Measurements from ENCODE around the gene CEP126. TPM values are rescaled to one million over a fixed set of nuclear protein-coding genes. Genes with fewer than 3 reads are reported as not detected.

Gene CEP126
- polyA plus RNA-seq, 1 donor, result 5.9 TPM

- Histone ChIP-seq H3K27me3 (ENCODE audit: control insufficient read depth, insufficient read depth, low read length) (no peaks in the 10 kb centered on the region), H3K27ac (ENCODE audit: low read length) (peak overlapping the region; percentile 65)
Measured at GRCh38 chr11:102006835-102007566, 92.2 kb downstream of the CEP126 start.

GRCh38 chr11:102007567-102008437 is 93.0 kb downstream of the CEP126 start:
- WGBS (ENCODE audit: insufficient coverage, low lambda C conversion rate), result 17% methylated on average over 2 of the region's 4 CpGs
- H3K9me3 ChIP-seq (ENCODE audit: control insufficient read depth, low read depth, low read length), result no peaks in the 10 kb centered on the region
- H3K4me1 ChIP-seq (ENCODE audit: control insufficient read depth, insufficient read depth, low read length), result peaks cover 8% of the 10 kb centered on the region
- H3K36me3 ChIP-seq (ENCODE audit: control insufficient read depth, insufficient read depth, low read length), result no peaks in the 10 kb centered on the region
- no peak overlapping the region for H3K4me3 ChIP-seq (ENCODE audit: low read length)
- peak overlapping the region; percentile 65 for H3K27ac ChIP-seq (ENCODE audit: low read length)
- peak; percentile 38 to 85 for DNase-seq
- H3K27me3 ChIP-seq (ENCODE audit: control insufficient read depth, insufficient read depth, low read length), result no peaks in the 10 kb centered on the region

More at GRCh38 chr11:102006835-102007566, 92.2 kb downstream of the CEP126 start:
- Histone ChIP-seq H3K4me3 (ENCODE audit: low read length) (no peak overlapping the region), H3K36me3 (ENCODE audit: control insufficient read depth, insufficient read depth, low read length) (no peaks in the 10 kb centered on the region), H3K4me1 (ENCODE audit: control insufficient read depth, insufficient read depth, low read length) (peaks cover 8% of the 10 kb centered on the region), H3K9me3 (ENCODE audit: control insufficient read depth, low read depth, low read length) (no peaks in the 10 kb centered on the region)
- WGBS (ENCODE audit: insufficient coverage, low lambda C conversion rate), result 100% methylated on average over 1 of the region's 7 CpGs
- DNase-seq, result no peak

- peaks cover 8% of the 10 kb centered on the region for H3K4me1 ChIP-seq (ENCODE audit: control insufficient read depth, insufficient read depth, low read length)
- peak overlapping the region; percentile 51 for H3K27ac ChIP-seq (ENCODE audit: low read length)
- H3K27me3 ChIP-seq (ENCODE audit: control insufficient read depth, insufficient read depth, low read length), result no peaks in the 10 kb centered on the region
- no peaks in the 10 kb centered on the region for H3K9me3 ChIP-seq (ENCODE audit: control insufficient read depth, low read depth, low read length)
- peak; percentile 78 to 87 for DNase-seq
- no peak overlapping the region for H3K4me3 ChIP-seq (ENCODE audit: low read length)
- no peaks in the 10 kb centered on the region for H3K36me3 ChIP-seq (ENCODE audit: control insufficient read depth, insufficient read depth, low read length)
- 89% methylated on average over 1 of the region's 12 CpGs for WGBS (ENCODE audit: insufficient coverage, low lambda C conversion rate)
Measured at GRCh38 chr11:102010776-102011494, 96.1 kb downstream of the CEP126 start.

DNA sequence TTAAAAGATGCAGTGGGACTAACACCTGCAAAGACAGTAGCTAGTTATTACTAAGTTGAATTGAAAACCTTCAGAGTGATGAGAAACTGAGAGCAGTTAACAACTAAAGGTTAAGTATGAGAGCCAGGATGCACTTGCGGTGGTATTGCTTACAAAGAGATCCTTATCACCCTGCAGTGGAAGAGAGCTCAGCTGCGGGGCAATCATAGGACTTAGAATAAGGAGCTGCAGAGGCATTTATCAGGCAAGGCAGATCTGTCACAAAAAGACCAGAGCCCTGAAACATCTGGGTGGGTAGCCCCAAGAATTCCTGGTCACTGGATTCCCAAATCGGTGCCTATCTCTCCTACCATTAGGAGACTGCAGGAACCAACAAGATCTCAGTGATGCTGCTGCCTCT is 98.1 kb downstream of the CEP126 start:
- Histone ChIP-seq H3K27ac (ENCODE audit: low read length) (no peak overlapping the region), H3K9me3 (ENCODE audit: control insufficient read depth, low read depth, low read length) (no peaks in the 10 kb centered on the region), H3K4me3 (ENCODE audit: low read length) (no peak overlapping the region), H3K36me3 (ENCODE audit: control insufficient read depth, insufficient read depth, low read length) (no peaks in the 10 kb centered on the region), H3K4me1 (ENCODE audit: control insufficient read depth, insufficient read depth, low read length) (no peaks in the 10 kb centered on the region), H3K27me3 (ENCODE audit: control insufficient read depth, insufficient read depth, low read length) (no peaks in the 10 kb centered on the region)
- no peak for DNase-seq
- WGBS (ENCODE audit: insufficient coverage, low lambda C conversion rate), result no CpG with 5 or more reads among the region's 3 CpGs

DNA sequence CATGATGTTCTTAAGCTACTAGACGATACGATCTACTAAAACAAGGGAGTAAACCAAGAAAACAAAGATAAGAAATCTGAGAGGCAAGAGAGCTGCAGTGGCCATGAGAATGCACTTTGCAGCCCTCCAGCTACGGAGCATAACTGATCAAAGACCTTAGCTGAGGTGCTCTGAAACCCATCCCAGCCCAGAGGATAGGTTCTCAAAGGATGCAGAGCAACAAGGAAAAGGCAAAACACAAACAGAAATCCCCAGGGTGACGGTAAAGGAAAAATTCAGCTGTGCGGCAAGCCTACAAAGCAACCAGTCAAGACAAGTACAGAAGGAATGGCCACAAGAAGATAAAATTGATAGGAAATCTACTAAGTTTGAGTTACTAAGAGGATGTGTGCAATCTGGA is 99.9 kb downstream of the CEP126 start:
- Histone ChIP-seq H3K27ac (ENCODE audit: low read length) (no peak overlapping the region), H3K9me3 (ENCODE audit: control insufficient read depth, low read depth, low read length) (no peaks in the 10 kb centered on the region), H3K27me3 (ENCODE audit: control insufficient read depth, insufficient read depth, low read length) (no peaks in the 10 kb centered on the region), H3K36me3 (ENCODE audit: control insufficient read depth, insufficient read depth, low read length) (no peaks in the 10 kb centered on the region), H3K4me1 (ENCODE audit: control insufficient read depth, insufficient read depth, low read length) (no peaks in the 10 kb centered on the region), H3K4me3 (ENCODE audit: low read length) (no peak overlapping the region)
- no peak for DNase-seq
- WGBS (ENCODE audit: insufficient coverage, low lambda C conversion rate), result 92% methylated on average over 2 of the region's 5 CpGs

DNA sequence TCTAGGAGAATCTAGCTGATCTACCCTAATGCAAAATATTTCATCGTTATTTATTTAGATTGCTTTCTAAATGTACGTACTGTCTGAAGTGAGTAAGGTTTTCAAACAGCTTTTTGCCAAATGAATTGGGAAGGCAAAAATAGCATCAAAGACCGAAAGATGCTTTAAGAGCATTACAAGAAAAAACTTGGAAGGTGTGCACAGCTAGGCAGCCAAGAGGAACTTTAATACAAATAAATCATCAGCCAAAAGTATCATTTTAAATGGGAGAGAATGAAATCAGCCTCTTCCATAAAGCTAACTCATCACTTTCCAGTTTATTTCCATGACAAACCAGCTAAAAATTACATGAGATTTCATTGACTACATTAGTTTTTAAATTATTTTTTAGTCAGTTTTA is 102.2 kb downstream of the CEP126 start:
- Histone ChIP-seq H3K27ac (ENCODE audit: low read length) (no peak overlapping the region), H3K4me3 (ENCODE audit: low read length) (no peak overlapping the region), H3K4me1 (ENCODE audit: control insufficient read depth, insufficient read depth, low read length) (no peaks in the 10 kb centered on the region), H3K36me3 (ENCODE audit: control insufficient read depth, insufficient read depth, low read length) (no peaks in the 10 kb centered on the region), H3K27me3 (ENCODE audit: control insufficient read depth, insufficient read depth, low read length) (no peaks in the 10 kb centered on the region), H3K9me3 (ENCODE audit: control insufficient read depth, low read depth, low read length) (no peaks in the 10 kb centered on the region)
- 95% methylated on average over 2 of the region's 3 CpGs for WGBS (ENCODE audit: insufficient coverage, low lambda C conversion rate)
- no peak for DNase-seq

GRCh38 chr11:102026217-102026616 is 111.4 kb downstream of the CEP126 start:
- Histone ChIP-seq H3K36me3 (ENCODE audit: control insufficient read depth, insufficient read depth, low read length) (no peaks in the 10 kb centered on the region), H3K27me3 (ENCODE audit: control insufficient read depth, insufficient read depth, low read length) (no peaks in the 10 kb centered on the region), H3K9me3 (ENCODE audit: control insufficient read depth, low read depth, low read length) (no peaks in the 10 kb centered on the region), H3K27ac (ENCODE audit: low read length) (no peak overlapping the region), H3K4me3 (ENCODE audit: low read length) (no peak overlapping the region), H3K4me1 (ENCODE audit: control insufficient read depth, insufficient read depth, low read length) (peaks cover 14% of the 10 kb centered on the region)
- DNase-seq, result peak in 1 of 2 donors; percentile 11
- WGBS (ENCODE audit: insufficient coverage, low lambda C conversion rate), result 0% methylated on average over 1 of the region's 4 CpGs

DNA sequence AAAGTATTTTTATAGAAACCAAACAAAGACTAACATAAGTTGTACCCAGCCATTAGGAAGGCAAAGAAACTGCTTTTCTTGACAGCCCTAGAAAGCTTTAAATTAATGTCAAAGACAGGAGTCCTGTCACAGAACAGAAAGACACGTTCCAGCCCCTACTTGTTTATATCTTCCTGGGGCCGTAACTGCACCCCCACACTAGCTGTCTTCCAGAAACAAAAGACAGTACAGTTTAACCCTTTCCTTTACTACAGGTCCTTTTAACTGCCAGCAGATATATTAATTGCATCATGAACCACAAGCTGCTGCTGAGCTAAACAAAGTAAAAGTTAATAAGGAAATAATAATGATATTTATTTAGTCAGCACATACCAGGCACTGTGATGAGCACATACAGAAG is 112.1 kb downstream of the CEP126 start:
- DNase-seq, result no peak
- H3K4me1 ChIP-seq (ENCODE audit: control insufficient read depth, insufficient read depth, low read length), result peaks cover 14% of the 10 kb centered on the region
- H3K27me3 ChIP-seq (ENCODE audit: control insufficient read depth, insufficient read depth, low read length), result no peaks in the 10 kb centered on the region
- H3K36me3 ChIP-seq (ENCODE audit: control insufficient read depth, insufficient read depth, low read length), result no peaks in the 10 kb centered on the region
- no peaks in the 10 kb centered on the region for H3K9me3 ChIP-seq (ENCODE audit: control insufficient read depth, low read depth, low read length)
- no peak overlapping the region for H3K27ac ChIP-seq (ENCODE audit: low read length)
- WGBS (ENCODE audit: insufficient coverage, low lambda C conversion rate), result no CpG with 5 or more reads among the region's 2 CpGs
- H3K4me3 ChIP-seq (ENCODE audit: low read length), result no peak overlapping the region

- WGBS (ENCODE audit: insufficient coverage, low lambda C conversion rate), result 100% methylated on average over 1 of the region's 1 CpG
- H3K4me1 ChIP-seq (ENCODE audit: control insufficient read depth, insufficient read depth, low read length), result no peaks in the 10 kb centered on the region
- H3K4me3 ChIP-seq (ENCODE audit: low read length), result no peak overlapping the region
- H3K27ac ChIP-seq (ENCODE audit: low read length), result no peak overlapping the region
- no peaks in the 10 kb centered on the region for H3K27me3 ChIP-seq (ENCODE audit: control insufficient read depth, insufficient read depth, low read length)
- H3K9me3 ChIP-seq (ENCODE audit: control insufficient read depth, low read depth, low read length), result peaks cover 4% of the 10 kb centered on the region
- H3K36me3 ChIP-seq (ENCODE audit: control insufficient read depth, insufficient read depth, low read length), result no peaks in the 10 kb centered on the region
- no peak for DNase-seq
Measured at GRCh38 chr11:102036757-102037156, 121.9 kb downstream of the CEP126 start.

- no peak for DNase-seq
- whole genome bisulfite sequencing (ENCODE audit: insufficient coverage, low lambda C conversion rate), result 100% methylated on average over 1 of the region's 4 CpGs
- no peaks in the 10 kb centered on the region for H3K27me3 ChIP-seq (ENCODE audit: control insufficient read depth, insufficient read depth, low read length)
- no peak overlapping the region for H3K27ac ChIP-seq (ENCODE audit: low read length)
- H3K9me3 ChIP-seq (ENCODE audit: control insufficient read depth, low read depth, low read length), result peaks cover 5% of the 10 kb centered on the region
- H3K36me3 ChIP-seq (ENCODE audit: control insufficient read depth, insufficient read depth, low read length), result no peaks in the 10 kb centered on the region
- H3K4me1 ChIP-seq (ENCODE audit: control insufficient read depth, insufficient read depth, low read length), result no peaks in the 10 kb centered on the region
- peak overlapping the region; percentile 60 for H3K4me3 ChIP-seq (ENCODE audit: low read length)
Measured at GRCh38 chr11:102046841-102047240, 132.0 kb downstream of the CEP126 start.

Measured in large intestine (tissue), 3 donors.